Transverse colon (tissue), 3 donors: ENCODE measurements around the gene CHRM4.
A peak's percentile ranks its signal among the peaks of the same experiment; 100 is the strongest.

Source experiments
- POLR2A ChIP-seq: fragments of 450-650 bp; IDR thresholded peaks from one replicate; pipeline ENCODE4 v1.6.1; 2016; ENCODE audit warnings: antibody characterized with exemption, mild to moderate bottlenecking, moderate library complexity
- TF ChIP-seq, protein P1 (sequence below), 5 experiments: fragments of 200-600 bp in 3 of 5; fragments of 450-650 bp in 2 of 5; sonication (generic) in 3 of 5; IDR thresholded peaks; 1 replicate in 2 of 5; 2 replicates in 3 of 5; pipeline ENCODE4 v1.5.1; 2016 to 2017; ENCODE audit warnings: antibody characterized with exemption in 5 of 5, inconsistent platforms in 3 of 5, mild to moderate bottlenecking in 2 of 5, moderate library complexity in 1 of 5

DNA sequence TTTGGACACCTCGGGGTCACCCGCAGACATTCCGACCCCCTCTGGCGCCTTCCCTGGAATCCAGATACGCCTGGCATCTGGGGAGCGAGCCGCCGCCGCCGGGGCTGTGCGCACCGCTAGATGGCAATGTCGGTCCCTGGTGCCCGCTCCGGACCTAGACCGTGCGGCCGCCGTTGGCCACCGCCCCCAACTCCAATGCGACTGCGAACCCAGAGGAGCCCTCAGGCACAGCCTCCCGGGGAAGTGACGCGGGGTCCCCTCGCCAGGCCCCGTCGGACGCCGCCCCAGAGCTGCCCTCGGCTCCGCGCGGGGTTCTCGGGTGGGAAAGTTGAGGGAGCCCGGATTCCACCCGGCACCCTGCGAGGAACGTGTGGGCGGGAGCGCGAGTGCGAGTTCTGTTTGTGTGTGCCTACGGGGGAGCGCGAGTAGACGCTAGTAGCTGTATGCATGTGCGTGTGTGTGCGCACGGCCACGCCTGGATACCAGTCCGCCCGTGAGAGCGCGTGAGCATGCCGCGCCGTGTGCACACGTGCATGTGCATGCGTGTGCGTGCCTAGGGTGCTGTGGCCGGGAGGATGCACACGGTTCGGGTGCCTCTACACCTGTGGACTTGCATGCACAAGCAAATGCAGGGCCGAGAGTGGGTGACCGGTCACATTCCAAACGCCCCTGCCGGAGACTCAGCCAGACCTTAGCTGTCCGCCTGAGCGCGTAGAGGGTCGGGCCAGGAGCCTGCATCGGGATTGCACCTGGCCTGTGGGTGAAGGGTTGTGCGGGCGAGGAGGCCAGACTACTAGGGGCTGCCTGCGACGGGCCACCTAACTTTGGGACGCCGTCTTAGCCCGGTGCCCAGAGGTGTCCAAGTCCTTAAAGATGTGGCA is 1.9 kb downstream of the CHRM4 start:
- TF ChIP-seq POLR2A: no peak
- TF ChIP-seq, protein P1, sequence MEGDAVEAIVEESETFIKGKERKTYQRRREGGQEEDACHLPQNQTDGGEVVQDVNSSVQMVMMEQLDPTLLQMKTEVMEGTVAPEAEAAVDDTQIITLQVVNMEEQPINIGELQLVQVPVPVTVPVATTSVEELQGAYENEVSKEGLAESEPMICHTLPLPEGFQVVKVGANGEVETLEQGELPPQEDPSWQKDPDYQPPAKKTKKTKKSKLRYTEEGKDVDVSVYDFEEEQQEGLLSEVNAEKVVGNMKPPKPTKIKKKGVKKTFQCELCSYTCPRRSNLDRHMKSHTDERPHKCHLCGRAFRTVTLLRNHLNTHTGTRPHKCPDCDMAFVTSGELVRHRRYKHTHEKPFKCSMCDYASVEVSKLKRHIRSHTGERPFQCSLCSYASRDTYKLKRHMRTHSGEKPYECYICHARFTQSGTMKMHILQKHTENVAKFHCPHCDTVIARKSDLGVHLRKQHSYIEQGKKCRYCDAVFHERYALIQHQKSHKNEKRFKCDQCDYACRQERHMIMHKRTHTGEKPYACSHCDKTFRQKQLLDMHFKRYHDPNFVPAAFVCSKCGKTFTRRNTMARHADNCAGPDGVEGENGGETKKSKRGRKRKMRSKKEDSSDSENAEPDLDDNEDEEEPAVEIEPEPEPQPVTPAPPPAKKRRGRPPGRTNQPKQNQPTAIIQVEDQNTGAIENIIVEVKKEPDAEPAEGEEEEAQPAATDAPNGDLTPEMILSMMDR (IDR thresholded peaks at IDR 0.05): peak; percentile 67 to 80 (median 76)
